Ovary (tissue), 9 donors: ENCODE data around the gene HERC4. TPM values are rescaled to one million over a fixed set of nuclear protein-coding genes. Genes with fewer than 3 reads are reported as not detected.
"Not testable (repeated sequence)": the region's sequence is repeated elsewhere in the genome, so short reads cannot be mapped to it uniquely, and the experiment has no call there.

ENCODE experiments used
- DNase-seq, 5 donors: peaks; one replicate each; pipeline ENCODE4 v3.0.0-alpha.2; 2019 to 2020
- H3K27ac ChIP-seq, 2 donors: fragments of 200-600 bp; one replicate each; pipeline versions ENCODE4 v1.5.1 to v1.8.0; 2019 to 2022
- H3K27me3 ChIP-seq: fragments of 200-600 bp; one replicate; pipeline ENCODE4 v1.8.0; 2022
- H3K36me3 ChIP-seq: fragments of 200-600 bp; sonication (generic); one replicate; pipeline ENCODE4 v1.5.1; 2019
- H3K4me1 ChIP-seq: one replicate; pipeline ENCODE4 v1.8.1; 2013; ENCODE audit warnings: mild to moderate bottlenecking, moderate library complexity; ENCODE audit not compliant: insufficient read depth
- H3K4me3 ChIP-seq: fragments of 200-600 bp; sonication (generic); one replicate; pipeline ENCODE4 v1.5.1; 2017
- H3K9me3 ChIP-seq, 2 donors: fragments of 200-600 bp in 1 of 2; sonication (generic) in 1 of 2; one replicate each; pipeline versions ENCODE4 v1.5.1 to v1.8.1; 2013 to 2019; ENCODE audit warnings: mild to moderate bottlenecking in 1 of 2, moderate library complexity in 1 of 2
- EP300 ChIP-seq: sonication (generic); formaldehyde crosslinking; IDR thresholded peaks from one replicate; pipeline ENCODE4 v1.6.1; 2017; ENCODE audit warnings: antibody characterized with exemption
- POLR2A ChIP-seq: fragments of 450-650 bp; IDR thresholded peaks from one replicate; pipeline ENCODE4 v1.6.1; 2017; ENCODE audit warnings: antibody characterized with exemption, mild to moderate bottlenecking, moderate library complexity
- WGBS, 3 donors: extraction: QIAGEN DNeasy Blood & Tissue Kit in 1 of 3; methylation state at CpG; one replicate each; pipeline versions ENCODE4 v1.1.5 to v1.1.7; 2013 to 2017; 5-methylcytosine and 5-hydroxymethylcytosine counted together
- intact Hi-C, 4 donors: fragments of 100-400 bp; cut with DNase I; formaldehyde crosslinking; loops; one replicate each; pipeline versions ENCODE4 v1.11.0 to v1.15.1; 2022 to 2023
- polyA plus RNA-seq, 2 donors: library from polyadenylated mRNA; stranded (reverse); fragments of 200-250 nt in 1 of 2; fragments of 350-450 nt in 1 of 2; fragmentation: Illumina TruSeq in 1 of 2; extraction: RNeasy Lipid Tissue Mini Kit (QIAGEN cat#74804) in 1 of 2; gene quantifications; one replicate each; pipeline ENCODE4 v1.2.3, GENCODE V29; 2013 to 2014
- total RNA-seq, 7 donors: library from RNA; depleted of rRNA in 2 of 7; stranded (reverse); fragments of >200 nt in 2 of 7; fragmentation: NEBNext Ultra II Directional in 3 of 7; extraction: Animal tissue kit (Norgen Biotek cat#: 25700) in 3 of 7; gene quantifications; one replicate each; pipeline versions ENCODE4 v1.1.0 to v1.2.4, GENCODE V29; 2016 to 2023
- TF ChIP-seq, protein P1 (sequence below), 3 donors: fragments of 450-650 bp in 2 of 3; fragments of 200-600 bp in 1 of 3; IDR thresholded peaks; one replicate each; pipeline versions ENCODE4 v1.5.1 to v1.8.0; 2016 to 2022; ENCODE audit warnings: antibody characterized with exemption in 3 of 3, mild to moderate bottlenecking in 1 of 3
- donor health status: DM: no; HTN: no; CAD: no; lungs with moderate emphysema.
- donor health status: DM: no; HTN: no; CAD: no.
- donor health status: Bipolar disorder and iron deficiency.
- donor health status: DM: yes; HTN: yes; CAD: no.
- donor health status: DM: no; HTN: no; CAD: no.
- donor health status: DM: yes; HTN: yes; CAD: no.

The HERC4 gene
- total and polyA plus RNA-seq, 9 donors = 16.4 to 54.7 (median 43.5) TPM

DNA sequence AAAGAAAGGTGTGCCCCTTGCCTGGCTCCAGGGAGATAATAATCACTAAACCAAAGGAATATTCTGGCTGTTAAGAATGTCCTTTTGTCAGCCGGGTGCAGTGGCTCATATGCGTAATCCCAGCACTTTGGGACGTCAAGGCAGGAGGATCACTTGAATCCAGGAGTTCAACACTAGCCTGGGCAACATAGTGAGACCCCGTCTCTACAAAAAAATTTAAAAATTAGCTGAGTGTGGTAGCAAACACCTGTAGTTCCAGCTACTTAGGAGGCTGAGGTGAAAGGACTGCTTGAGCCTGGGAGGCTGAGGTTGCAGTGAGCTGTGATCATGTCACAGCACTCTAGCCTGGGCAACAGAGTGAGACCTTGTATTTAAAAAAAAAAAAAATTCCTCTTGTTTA lies 74.1 kb downstream of the HERC4 start:
- Histone ChIP-seq H3K4me1 (no peaks in the 10 kb centered on the region), H3K4me3 (no peak overlapping the region), H3K27ac (no peak overlapping the region), H3K27me3 (no peaks in the 10 kb centered on the region), H3K9me3 (no peaks in the 10 kb centered on the region), H3K36me3 (no peaks in the 10 kb centered on the region)
- WGBS, 3 donors = 93 to 97% (median 94%) methylated on average over 4 of the region's 4 CpGs
- intact Hi-C loops = no loop called here
- DNase-seq = no peak
- TF ChIP-seq, protein P1, sequence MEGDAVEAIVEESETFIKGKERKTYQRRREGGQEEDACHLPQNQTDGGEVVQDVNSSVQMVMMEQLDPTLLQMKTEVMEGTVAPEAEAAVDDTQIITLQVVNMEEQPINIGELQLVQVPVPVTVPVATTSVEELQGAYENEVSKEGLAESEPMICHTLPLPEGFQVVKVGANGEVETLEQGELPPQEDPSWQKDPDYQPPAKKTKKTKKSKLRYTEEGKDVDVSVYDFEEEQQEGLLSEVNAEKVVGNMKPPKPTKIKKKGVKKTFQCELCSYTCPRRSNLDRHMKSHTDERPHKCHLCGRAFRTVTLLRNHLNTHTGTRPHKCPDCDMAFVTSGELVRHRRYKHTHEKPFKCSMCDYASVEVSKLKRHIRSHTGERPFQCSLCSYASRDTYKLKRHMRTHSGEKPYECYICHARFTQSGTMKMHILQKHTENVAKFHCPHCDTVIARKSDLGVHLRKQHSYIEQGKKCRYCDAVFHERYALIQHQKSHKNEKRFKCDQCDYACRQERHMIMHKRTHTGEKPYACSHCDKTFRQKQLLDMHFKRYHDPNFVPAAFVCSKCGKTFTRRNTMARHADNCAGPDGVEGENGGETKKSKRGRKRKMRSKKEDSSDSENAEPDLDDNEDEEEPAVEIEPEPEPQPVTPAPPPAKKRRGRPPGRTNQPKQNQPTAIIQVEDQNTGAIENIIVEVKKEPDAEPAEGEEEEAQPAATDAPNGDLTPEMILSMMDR (IDR thresholded peaks at IDR 0.05) = no peak
- no peak for TF ChIP-seq POLR2A
- no peak for TF ChIP-seq EP300

DNA sequence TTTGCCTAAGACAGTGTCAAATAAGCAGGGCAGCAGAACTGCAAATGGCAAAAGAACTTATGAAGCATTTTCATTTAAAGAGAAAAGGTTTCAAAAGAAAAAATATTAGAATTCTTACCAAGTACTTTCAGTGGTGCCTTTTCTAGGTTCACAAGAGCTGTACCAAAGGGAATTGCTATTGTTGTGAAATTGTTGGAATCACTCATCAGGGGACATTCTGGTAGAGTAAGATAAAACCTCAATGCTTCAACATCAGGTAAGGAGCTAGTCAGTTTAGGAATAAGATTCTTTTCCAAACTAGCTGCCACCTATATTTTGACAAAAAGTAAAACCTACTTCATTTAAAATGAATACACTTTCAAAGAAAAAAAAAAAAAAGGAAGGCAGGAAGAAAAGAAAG lies 85.0 kb downstream of the HERC4 start:
- intact Hi-C loops = no loop called here
- H3K4me3 ChIP-seq = no peak overlapping the region
- no peak overlapping the region for H3K27ac ChIP-seq
- no peaks in the 10 kb centered on the region for H3K4me1 ChIP-seq
- TF ChIP-seq POLR2A (no peak), EP300 (no peak)
- TF ChIP-seq, protein P1 (IDR thresholded peaks at IDR 0.05) = no peak
- no peaks in the 10 kb centered on the region for H3K9me3 ChIP-seq
- no peak for DNase-seq
- H3K27me3 ChIP-seq = no peaks in the 10 kb centered on the region
- no peaks in the 10 kb centered on the region for H3K36me3 ChIP-seq

DNA sequence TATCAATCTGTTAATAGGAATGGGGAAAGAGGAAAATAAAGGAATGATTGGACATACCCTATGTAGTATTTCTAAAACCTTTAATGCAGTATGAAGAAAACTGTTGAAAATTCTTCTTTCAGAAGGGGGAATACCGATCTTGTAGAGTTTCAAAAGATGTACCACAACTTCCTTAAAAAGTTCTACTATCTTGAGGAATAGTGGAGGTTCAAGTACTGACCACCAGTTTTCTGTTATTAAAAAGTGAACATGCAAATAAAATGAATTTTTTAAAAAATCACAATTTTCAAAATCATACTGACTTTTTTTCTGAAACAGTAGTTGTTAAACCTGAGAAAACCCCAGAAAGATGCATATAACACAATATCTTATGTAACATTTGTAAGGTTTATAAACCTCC lies 86.5 kb downstream of the HERC4 start:
- Histone ChIP-seq H3K36me3 (no peaks in the 10 kb centered on the region), H3K27ac (no peak overlapping the region), H3K27me3 (no peaks in the 10 kb centered on the region), H3K9me3 (no peaks in the 10 kb centered on the region), H3K4me3 (no peak overlapping the region), H3K4me1 (no peaks in the 10 kb centered on the region)
- 91 to 95% (median 92%) methylated on average over 1 of the region's 1 CpG for WGBS, 3 donors
- TF ChIP-seq EP300 = no peak
- no peak for TF ChIP-seq POLR2A
- TF ChIP-seq, protein P1 (IDR thresholded peaks at IDR 0.05) = no peak
- intact Hi-C loops = no loop called here
- no peak for DNase-seq

DNA sequence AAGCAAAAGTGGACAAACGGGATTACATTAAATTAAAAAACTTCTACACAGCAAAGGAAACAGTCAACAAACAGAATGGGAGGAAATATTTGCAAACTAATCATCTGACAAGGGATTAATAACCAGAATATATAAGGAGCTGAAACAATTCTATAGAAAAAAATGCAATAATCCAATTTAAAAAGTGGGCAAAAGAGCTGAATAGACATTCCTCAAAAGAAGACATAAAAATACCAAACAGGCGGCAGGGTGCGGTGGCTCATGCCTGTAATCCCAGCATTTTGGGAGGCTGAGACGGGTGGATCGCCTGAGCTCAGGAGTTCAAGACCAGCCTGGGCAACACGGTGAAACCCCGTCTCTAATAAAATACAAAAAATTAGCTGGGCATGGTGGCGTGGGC lies 92.5 kb downstream of the HERC4 start:
- DNase-seq, H3K36me3 ChIP-seq, H3K27me3 ChIP-seq, H3K4me3 ChIP-seq, H3K9me3 ChIP-seq, H3K27ac ChIP-seq, intact Hi-C loops, H3K4me1 ChIP-seq: not testable (repeated sequence)
- WGBS, 3 donors = 94 to 99% (median 98%) methylated on average over 8 of the region's 8 CpGs

DNA sequence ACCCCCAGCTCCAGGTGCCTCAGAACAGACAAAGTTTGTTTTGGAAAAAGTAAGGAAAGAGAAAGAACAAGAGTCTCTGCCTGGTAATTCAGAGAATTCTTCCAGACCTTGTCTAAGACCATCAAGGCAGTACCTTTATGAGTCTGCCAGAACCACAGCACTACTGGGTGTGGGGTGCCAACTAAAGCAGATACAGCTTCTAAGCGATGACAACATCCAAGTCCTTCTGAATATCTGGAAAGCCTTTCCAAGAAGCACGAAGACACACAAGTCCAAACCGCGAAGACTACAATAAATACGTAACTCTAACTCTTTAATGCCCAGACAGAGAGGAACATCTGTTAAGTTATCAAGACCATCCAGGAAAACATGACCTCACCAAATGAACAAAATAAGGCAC lies 96.3 kb downstream of the HERC4 start:
- 92 to 95% (median 95%) methylated on average over 5 of the region's 5 CpGs for WGBS, 3 donors
- H3K4me1 ChIP-seq = no peaks in the 10 kb centered on the region
- H3K9me3 ChIP-seq = no peaks in the 10 kb centered on the region
- H3K4me3 ChIP-seq = no peak overlapping the region
- intact Hi-C loops = no loop called here
- H3K36me3 ChIP-seq = no peaks in the 10 kb centered on the region
- DNase-seq = no peak
- H3K27me3 ChIP-seq = no peaks in the 10 kb centered on the region
- no peak overlapping the region for H3K27ac ChIP-seq
- TF ChIP-seq POLR2A = no peak
- TF ChIP-seq, protein P1 (IDR thresholded peaks at IDR 0.05) = no peak
